Measurements from ENCODE around the gene PRKAA2.
A peak's percentile ranks its signal among the peaks of the same experiment; 100 is the strongest.

DNA sequence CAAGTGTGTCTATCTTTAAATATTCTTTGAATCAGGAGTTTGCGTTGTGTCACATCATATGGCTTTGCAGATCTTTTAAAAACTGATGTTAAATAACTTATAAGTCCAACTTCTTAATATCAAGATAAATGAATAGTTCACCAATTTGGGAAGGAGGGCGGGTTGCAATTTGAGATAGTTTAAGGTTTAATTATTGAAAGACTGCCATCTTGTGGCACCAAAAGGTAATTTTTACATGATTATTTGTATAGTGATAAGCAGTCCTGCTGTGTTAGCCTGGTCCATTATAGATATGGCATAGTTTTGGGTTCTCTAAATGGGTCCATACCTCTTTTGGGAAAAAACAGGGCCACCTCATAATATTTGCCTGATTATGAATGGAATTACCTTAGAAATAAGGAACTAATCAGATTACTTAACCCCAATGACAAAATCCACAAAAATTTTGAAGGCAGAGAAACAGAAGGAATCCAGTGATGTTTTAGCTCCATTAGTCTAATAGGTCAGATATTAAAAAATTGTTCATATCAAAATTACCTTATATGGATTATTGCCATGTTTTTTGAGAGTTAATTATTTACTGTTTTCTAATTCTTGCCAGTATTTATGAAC, 64.3 kb downstream of the PRKAA2 start:
- TF ChIP-seq POLR2A (IDR thresholded peaks at IDR 0.05) = no peak
- TF ChIP-seq, protein P1, sequence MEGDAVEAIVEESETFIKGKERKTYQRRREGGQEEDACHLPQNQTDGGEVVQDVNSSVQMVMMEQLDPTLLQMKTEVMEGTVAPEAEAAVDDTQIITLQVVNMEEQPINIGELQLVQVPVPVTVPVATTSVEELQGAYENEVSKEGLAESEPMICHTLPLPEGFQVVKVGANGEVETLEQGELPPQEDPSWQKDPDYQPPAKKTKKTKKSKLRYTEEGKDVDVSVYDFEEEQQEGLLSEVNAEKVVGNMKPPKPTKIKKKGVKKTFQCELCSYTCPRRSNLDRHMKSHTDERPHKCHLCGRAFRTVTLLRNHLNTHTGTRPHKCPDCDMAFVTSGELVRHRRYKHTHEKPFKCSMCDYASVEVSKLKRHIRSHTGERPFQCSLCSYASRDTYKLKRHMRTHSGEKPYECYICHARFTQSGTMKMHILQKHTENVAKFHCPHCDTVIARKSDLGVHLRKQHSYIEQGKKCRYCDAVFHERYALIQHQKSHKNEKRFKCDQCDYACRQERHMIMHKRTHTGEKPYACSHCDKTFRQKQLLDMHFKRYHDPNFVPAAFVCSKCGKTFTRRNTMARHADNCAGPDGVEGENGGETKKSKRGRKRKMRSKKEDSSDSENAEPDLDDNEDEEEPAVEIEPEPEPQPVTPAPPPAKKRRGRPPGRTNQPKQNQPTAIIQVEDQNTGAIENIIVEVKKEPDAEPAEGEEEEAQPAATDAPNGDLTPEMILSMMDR (IDR thresholded peaks at IDR 0.05) = peak; percentile 54 to 65 (median 61)
